Measurements from ENCODE around the gene ASRGL1.
"Not testable (repeated sequence)": the region's sequence is repeated elsewhere in the genome, so short reads cannot be mapped to it uniquely, and the experiment has no call there.

Gene ASRGL1

GRCh38 chr11:62338218-62338617 lies 970 bp downstream of the ASRGL1 start:
- no peak for TF ChIP-seq CTCF (IDR thresholded peaks at IDR 0.05; ENCODE audit: low read depth, low read length)
- no peaks in the 10 kb centered on the region for H3K36me3 ChIP-seq
- no peak for DNase-seq
- H3K4me3 ChIP-seq (ENCODE audit: low read depth, low read length): peak overlapping the region; percentile 74
- no peaks in the 10 kb centered on the region for H3K4me1 ChIP-seq
- H3K9me3 ChIP-seq: no peaks in the 10 kb centered on the region
- no peaks in the 10 kb centered on the region for H3K27me3 ChIP-seq

- H3K4me3 ChIP-seq (ENCODE audit: low read depth, low read length): no peak overlapping the region
- H3K4me1 ChIP-seq: no peaks in the 10 kb centered on the region
- peak; percentile 72 for TF ChIP-seq CTCF (IDR thresholded peaks at IDR 0.05; ENCODE audit: low read depth, low read length)
- DNase-seq: peak; percentile 52
- H3K36me3 ChIP-seq: no peaks in the 10 kb centered on the region
- H3K27me3 ChIP-seq: no peaks in the 10 kb centered on the region
- H3K9me3 ChIP-seq: no peaks in the 10 kb centered on the region
Measured at GRCh38 chr11:62340269-62340901, 3.1 kb downstream of the ASRGL1 start.

- H3K4me1 ChIP-seq: no peaks in the 10 kb centered on the region
- no peak overlapping the region for H3K4me3 ChIP-seq (ENCODE audit: low read depth, low read length)
- no peaks in the 10 kb centered on the region for H3K9me3 ChIP-seq
- no peaks in the 10 kb centered on the region for H3K27me3 ChIP-seq
- no peaks in the 10 kb centered on the region for H3K36me3 ChIP-seq
- no peak for TF ChIP-seq CTCF (IDR thresholded peaks at IDR 0.05; ENCODE audit: low read depth, low read length)
- no peak for DNase-seq
Measured at GRCh38 chr11:62341588-62341987, 4.3 kb downstream of the ASRGL1 start.

GRCh38 chr11:62343646-62344190 lies 6.5 kb downstream of the ASRGL1 start:
- not testable (repeated sequence) for H3K4me1 ChIP-seq; H3K27me3 ChIP-seq; H3K4me3 ChIP-seq (ENCODE audit: low read depth, low read length); H3K36me3 ChIP-seq; H3K9me3 ChIP-seq; DNase-seq

GRCh38 chr11:62344210-62344609 lies 7.0 kb downstream of the ASRGL1 start:
- no peaks in the 10 kb centered on the region for H3K36me3 ChIP-seq
- no peaks in the 10 kb centered on the region for H3K4me1 ChIP-seq
- no peaks in the 10 kb centered on the region for H3K27me3 ChIP-seq
- no peak for TF ChIP-seq CTCF (IDR thresholded peaks at IDR 0.05; ENCODE audit: low read depth, low read length)
- no peaks in the 10 kb centered on the region for H3K9me3 ChIP-seq
- no peak for DNase-seq
- H3K4me3 ChIP-seq (ENCODE audit: low read depth, low read length): no peak overlapping the region

- no peaks in the 10 kb centered on the region for H3K4me1 ChIP-seq
- no peaks in the 10 kb centered on the region for H3K36me3 ChIP-seq
- no peak overlapping the region for H3K4me3 ChIP-seq (ENCODE audit: low read depth, low read length)
- H3K9me3 ChIP-seq: no peaks in the 10 kb centered on the region
- no peak for DNase-seq
- TF ChIP-seq CTCF (IDR thresholded peaks at IDR 0.05; ENCODE audit: low read depth, low read length): no peak
- no peaks in the 10 kb centered on the region for H3K27me3 ChIP-seq
Measured at GRCh38 chr11:62345861-62346260, 8.6 kb downstream of the ASRGL1 start.

All from BE2C (cell line).